Astrocyte (in vitro differentiated cells and primary cell): ENCODE data around the gene DMBX1.

Experiments used
- EZH2 ChIP-seq: IDR thresholded peaks from 2 replicates; pipeline ENCODE4 v1.6.1; 2012; ENCODE audit warnings: mild to moderate bottlenecking, low read length, inconsistent platforms; ENCODE audit not compliant: insufficient read depth
- TF ChIP-seq, protein P1 (sequence below): IDR thresholded peaks from 2 replicates; pipeline ENCODE4 v1.5.1; 2011; ENCODE audit warnings: low read depth, mild to moderate bottlenecking, inconsistent platforms, low read length, moderate library complexity; ENCODE audit not compliant: insufficient read depth

DNA sequence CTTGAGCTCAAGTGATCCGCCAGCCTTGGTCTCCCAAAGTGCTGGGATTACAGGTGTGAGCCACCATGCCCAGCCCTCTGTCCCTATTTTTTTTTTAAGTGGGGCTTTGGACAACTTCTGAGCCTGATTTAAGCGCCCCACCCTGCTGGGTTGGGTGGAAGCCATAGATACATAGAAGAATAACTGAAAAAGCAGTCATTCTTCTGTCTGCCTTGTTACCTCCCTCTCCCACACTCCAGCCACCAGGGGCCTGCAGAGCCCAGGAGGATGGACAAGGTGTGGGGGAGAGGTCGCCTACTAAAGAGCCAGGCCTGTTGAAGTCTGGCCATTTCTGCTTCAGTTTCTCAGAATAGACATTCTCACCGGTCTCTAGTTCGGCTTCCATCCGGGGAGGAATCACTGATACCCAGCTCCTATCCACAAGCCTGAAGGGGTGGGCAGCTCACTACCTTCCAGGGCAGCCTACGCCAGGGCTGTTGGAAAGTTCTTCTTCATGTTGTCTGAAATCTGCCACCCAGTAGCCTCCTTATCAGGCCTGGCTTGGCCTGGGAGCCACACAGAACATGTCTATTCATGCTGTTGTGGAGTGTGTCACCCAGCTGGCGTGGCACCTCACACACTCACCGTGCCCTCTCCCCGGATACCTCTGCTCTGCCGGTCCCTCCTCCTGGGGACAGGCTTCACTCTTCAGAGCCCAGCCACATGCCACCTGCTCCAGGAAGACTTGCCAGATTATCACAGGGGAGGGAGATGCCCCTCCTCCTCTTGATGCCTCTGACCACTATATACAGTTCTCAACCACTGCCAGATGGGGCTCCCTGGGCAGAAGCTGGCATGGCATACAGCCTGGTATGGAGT is 34.1 kb downstream of the DMBX1 start:
- TF ChIP-seq, protein P1, sequence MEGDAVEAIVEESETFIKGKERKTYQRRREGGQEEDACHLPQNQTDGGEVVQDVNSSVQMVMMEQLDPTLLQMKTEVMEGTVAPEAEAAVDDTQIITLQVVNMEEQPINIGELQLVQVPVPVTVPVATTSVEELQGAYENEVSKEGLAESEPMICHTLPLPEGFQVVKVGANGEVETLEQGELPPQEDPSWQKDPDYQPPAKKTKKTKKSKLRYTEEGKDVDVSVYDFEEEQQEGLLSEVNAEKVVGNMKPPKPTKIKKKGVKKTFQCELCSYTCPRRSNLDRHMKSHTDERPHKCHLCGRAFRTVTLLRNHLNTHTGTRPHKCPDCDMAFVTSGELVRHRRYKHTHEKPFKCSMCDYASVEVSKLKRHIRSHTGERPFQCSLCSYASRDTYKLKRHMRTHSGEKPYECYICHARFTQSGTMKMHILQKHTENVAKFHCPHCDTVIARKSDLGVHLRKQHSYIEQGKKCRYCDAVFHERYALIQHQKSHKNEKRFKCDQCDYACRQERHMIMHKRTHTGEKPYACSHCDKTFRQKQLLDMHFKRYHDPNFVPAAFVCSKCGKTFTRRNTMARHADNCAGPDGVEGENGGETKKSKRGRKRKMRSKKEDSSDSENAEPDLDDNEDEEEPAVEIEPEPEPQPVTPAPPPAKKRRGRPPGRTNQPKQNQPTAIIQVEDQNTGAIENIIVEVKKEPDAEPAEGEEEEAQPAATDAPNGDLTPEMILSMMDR, result no peak
- TF ChIP-seq EZH2, result no peak
